OCI-LY3 (cell line): ENCODE results near the gene USP7.
"Not testable (repeated sequence)": the region's sequence is repeated elsewhere in the genome, so short reads cannot be mapped to it uniquely, and the experiment has no call there.

Experiments
- H2AFZ ChIP-seq: fragments of 200-600, 300-600 bp; shearing (Covaris generic); 2 replicates; pipeline ENCODE4 v1.6.0; 2014; ENCODE audit warnings: antibody characterized with exemption, low read depth, low read length
- H3K27ac ChIP-seq: fragments of 200-600, 300-600 bp; sonication (generic); 2 replicates; pipeline ENCODE4 v1.5.1; 2014; ENCODE audit warnings: mild to moderate bottlenecking, low read length, moderate library complexity, mixed read lengths
- H3K27me3 ChIP-seq: fragments of 200-600, 300-600 bp; sonication (generic); 2 replicates; pipeline ENCODE4 v1.6.1; 2014; ENCODE audit warnings: low read depth, low read length, mixed read lengths
- H3K36me3 ChIP-seq: fragments of 200-600, 300-600 bp; sonication (generic); replicated peaks from 2 replicates; pipeline ENCODE3; 2014; ENCODE audit warnings: low read depth, low read length, mixed read lengths
- H3K4me1 ChIP-seq: fragments of 300-600, 200-600 bp; sonication (generic); 2 replicates; pipeline ENCODE4 v1.6.1; 2014; ENCODE audit warnings: low read length, mixed read lengths
- H3K4me2 ChIP-seq: fragments of 200-600, 300-600 bp; sonication (generic); 2 replicates; pipeline ENCODE4 v1.6.1; 2014; ENCODE audit warnings: low read length, mixed read lengths
- H3K4me3 ChIP-seq: fragments of 300-600, 200-600 bp; sonication (generic); 2 replicates; pipeline ENCODE4 v1.5.1; 2014; ENCODE audit warnings: antibody characterized with exemption, mild to moderate bottlenecking, low read length, moderate library complexity
- H3K79me2 ChIP-seq: fragments of 300-600, 200-600 bp; shearing (Covaris generic); 2 replicates; pipeline ENCODE4 v1.6.1; 2014; ENCODE audit warnings: mild to moderate bottlenecking, low read length, mixed read lengths
- H3K9ac ChIP-seq: fragments of 300-600, 200-600 bp; shearing (Covaris generic); 2 replicates; pipeline ENCODE4 v1.6.0; 2014; ENCODE audit warnings: mild to moderate bottlenecking, low read length, moderate library complexity
- H3K9me3 ChIP-seq: fragments of 200-600, 300-600 bp; shearing (Covaris generic); 2 replicates; pipeline ENCODE4 v1.6.1; 2014; ENCODE audit warnings: low read length, mixed read lengths; ENCODE audit not compliant: insufficient read depth
- H4K20me1 ChIP-seq: fragments of 200-600, 300-600 bp; sonication (generic); 2 replicates; pipeline ENCODE4 v1.6.1; 2016; ENCODE audit warnings: low read length, mixed read lengths; ENCODE audit not compliant: insufficient read depth
- CTCF ChIP-seq: fragments of 200-600, 300-600 bp; sonication (generic); IDR thresholded peaks from 2 replicates; pipeline ENCODE4 v1.5.1; 2014; ENCODE audit warnings: antibody characterized with exemption, low read length, low read depth
- EZH2phosphoT487 ChIP-seq: fragments of 200-600 bp; shearing (Covaris generic); IDR thresholded peaks from 2 replicates; pipeline ENCODE4 v1.6.1; 2018; ENCODE audit warnings: antibody characterized with exemption, mixed run types, low read depth

The USP7 gene

GRCh38 chr16:8882041-8882617, 81.6 kb downstream of the USP7 start, which contains the start of gene LITAFD:
LITAFD (plus strand) TSS chr16:8882351; CDS start chr16:8884356, 2,005 bp downstream.
- no peak within 1 kb of the TSS for H3K27ac ChIP-seq
- H3K9ac ChIP-seq, result no peak within 1 kb of the TSS
- H3K4me1 ChIP-seq, result peaks cover 11% of the 10 kb centered on the region

GRCh38 chr16:8880839-8881510, 82.7 kb downstream of the USP7 start:
- Histone ChIP-seq H3K4me1 (peaks cover 11% of the 10 kb centered on the region), H3K4me2 (no peak overlapping the region), H3K36me3 (no peaks in the 10 kb centered on the region)

More at GRCh38 chr16:8882041-8882617, 81.6 kb downstream of the USP7 start, which contains the start of gene LITAFD:
- H3K4me3 ChIP-seq, result no peak within 1 kb of the TSS
- TF ChIP-seq EZH2phosphoT487, result no peak
- TF ChIP-seq CTCF, result no peak
- H3K9me3 ChIP-seq, result no peaks in the 10 kb centered on the region
- no peak within 1 kb of the TSS for H3K4me2 ChIP-seq
- no peaks in the 10 kb centered on the region for H3K79me2 ChIP-seq
- H4K20me1 ChIP-seq, result 0 out of 2 replicates have a peak, but pooled peaks cover 2% of the 10 kb centered on the region
- 0 out of 2 replicates have a peak, but pooled peaks cover 8% of the 10 kb centered on the region for H3K27me3 ChIP-seq
- H3K36me3 ChIP-seq, result no peaks in the 10 kb centered on the region
- H2AFZ ChIP-seq, result no peak within 1 kb of the TSS

GRCh38 chr16:8878523-8878911, 85.2 kb downstream of the USP7 start:
- H3K4me2 ChIP-seq, result no peak overlapping the region
- no peak overlapping the region for H3K27ac ChIP-seq
- no peaks in the 10 kb centered on the region for H3K9me3 ChIP-seq
- no peaks in the 10 kb centered on the region for H4K20me1 ChIP-seq
- no peak overlapping the region for H3K4me3 ChIP-seq
- no peaks in the 10 kb centered on the region for H3K79me2 ChIP-seq
- peaks cover 11% of the 10 kb centered on the region for H3K4me1 ChIP-seq
- no peak overlapping the region for H2AFZ ChIP-seq
- TF ChIP-seq EZH2phosphoT487, result no peak
- TF ChIP-seq CTCF, result no peak
- no peak overlapping the region for H3K9ac ChIP-seq
- H3K27me3 ChIP-seq, result no peaks in the 10 kb centered on the region; the same call in 1 of the 2 replicates
- H3K36me3 ChIP-seq, result no peaks in the 10 kb centered on the region

More at GRCh38 chr16:8880839-8881510, 82.7 kb downstream of the USP7 start:
- TF ChIP-seq CTCF (no peak), EZH2phosphoT487 (no peak)
- no peaks in the 10 kb centered on the region for H3K9me3 ChIP-seq
- 0 out of 2 replicates have a peak, but pooled peaks cover 7% of the 10 kb centered on the region for H3K27me3 ChIP-seq
- H3K27ac ChIP-seq, result no peak overlapping the region
- no peak overlapping the region for H3K4me3 ChIP-seq
- H3K79me2 ChIP-seq, result no peaks in the 10 kb centered on the region
- no peak overlapping the region for H3K9ac ChIP-seq
- H4K20me1 ChIP-seq, result 0 out of 2 replicates have a peak, but pooled peaks cover 2% of the 10 kb centered on the region
- no peak overlapping the region for H2AFZ ChIP-seq

- no peak overlapping the region for H3K9ac ChIP-seq
- no peaks in the 10 kb centered on the region; the same call in 1 of the 2 replicates for H3K27me3 ChIP-seq
- TF ChIP-seq EZH2phosphoT487, result no peak
- no peak for TF ChIP-seq CTCF
- H3K4me3 ChIP-seq, result no peak overlapping the region
- peaks cover 11% of the 10 kb centered on the region for H3K4me1 ChIP-seq
- no peak overlapping the region for H3K27ac ChIP-seq
- no peak overlapping the region for H2AFZ ChIP-seq
- H3K4me2 ChIP-seq, result no peak overlapping the region; the same call in 1 of the 2 replicates
- H3K9me3 ChIP-seq, result no peaks in the 10 kb centered on the region
- H4K20me1 ChIP-seq, result no peaks in the 10 kb centered on the region
- no peaks in the 10 kb centered on the region for H3K79me2 ChIP-seq
- H3K36me3 ChIP-seq, result no peaks in the 10 kb centered on the region
Measured at GRCh38 chr16:8877894-8878522, 85.7 kb downstream of the USP7 start.

- H3K27ac ChIP-seq, H3K9me3 ChIP-seq, H3K4me2 ChIP-seq, H4K20me1 ChIP-seq, H3K4me3 ChIP-seq, H3K9ac ChIP-seq, H3K79me2 ChIP-seq, H3K27me3 ChIP-seq, H2AFZ ChIP-seq, H3K36me3 ChIP-seq: not testable (repeated sequence)
- H3K4me1 ChIP-seq, result peaks cover 23% of the 10 kb centered on the region
Measured at GRCh38 chr16:8875317-8875716, 88.4 kb downstream of the USP7 start.
